ENCODE data around the gene DCP2.

DNA sequence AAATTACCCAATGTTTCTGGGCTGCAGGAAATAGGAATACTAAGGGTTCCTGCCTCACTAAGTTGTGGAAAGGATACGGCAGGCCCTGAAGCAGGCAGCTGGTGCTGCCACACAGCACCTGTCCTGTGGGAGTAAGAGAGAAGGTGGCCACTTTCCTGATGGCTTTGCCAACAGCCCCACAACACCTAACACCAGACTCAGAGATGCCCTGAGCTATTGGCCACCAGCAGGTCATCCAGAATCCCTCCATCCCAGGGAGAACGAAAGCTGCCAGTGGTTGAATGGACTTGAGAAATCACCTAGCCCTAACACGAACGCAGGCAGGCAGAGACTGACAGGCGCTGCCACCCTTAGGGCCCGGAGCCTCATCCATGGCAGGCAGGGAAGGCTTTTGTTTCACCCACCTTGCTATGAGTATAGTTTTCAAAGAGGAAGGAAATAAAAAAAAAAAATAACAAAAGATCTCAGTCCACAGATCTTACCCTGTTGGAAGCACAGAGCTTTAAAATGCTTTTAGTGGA lies 82.2 kb downstream of the DCP2 start:
- no peak for TF ChIP-seq HDAC2 (IDR thresholded peaks at IDR 0.05)
- no peak for TF ChIP-seq GABPA (IDR thresholded peaks at IDR 0.05; ENCODE audit: low read depth)
- no peak for TF ChIP-seq RCOR1 (conservative IDR thresholded peaks at IDR 0.05; ENCODE audit: low read depth, low read length)
- TF ChIP-seq IKZF2 (IDR thresholded peaks at IDR 0.05), result no peak
- TF ChIP-seq NFYB (IDR thresholded peaks at IDR 0.05; ENCODE audit: insufficient read depth, low read depth, low read length), result no peak
- no peak for TF ChIP-seq ZNF274 (IDR thresholded peaks at IDR 0.05; ENCODE audit: insufficient read depth, insufficient read length)
- TF ChIP-seq, protein P1, sequence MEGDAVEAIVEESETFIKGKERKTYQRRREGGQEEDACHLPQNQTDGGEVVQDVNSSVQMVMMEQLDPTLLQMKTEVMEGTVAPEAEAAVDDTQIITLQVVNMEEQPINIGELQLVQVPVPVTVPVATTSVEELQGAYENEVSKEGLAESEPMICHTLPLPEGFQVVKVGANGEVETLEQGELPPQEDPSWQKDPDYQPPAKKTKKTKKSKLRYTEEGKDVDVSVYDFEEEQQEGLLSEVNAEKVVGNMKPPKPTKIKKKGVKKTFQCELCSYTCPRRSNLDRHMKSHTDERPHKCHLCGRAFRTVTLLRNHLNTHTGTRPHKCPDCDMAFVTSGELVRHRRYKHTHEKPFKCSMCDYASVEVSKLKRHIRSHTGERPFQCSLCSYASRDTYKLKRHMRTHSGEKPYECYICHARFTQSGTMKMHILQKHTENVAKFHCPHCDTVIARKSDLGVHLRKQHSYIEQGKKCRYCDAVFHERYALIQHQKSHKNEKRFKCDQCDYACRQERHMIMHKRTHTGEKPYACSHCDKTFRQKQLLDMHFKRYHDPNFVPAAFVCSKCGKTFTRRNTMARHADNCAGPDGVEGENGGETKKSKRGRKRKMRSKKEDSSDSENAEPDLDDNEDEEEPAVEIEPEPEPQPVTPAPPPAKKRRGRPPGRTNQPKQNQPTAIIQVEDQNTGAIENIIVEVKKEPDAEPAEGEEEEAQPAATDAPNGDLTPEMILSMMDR (IDR thresholded peaks at IDR 0.05 in 2 of 3, conservative IDR thresholded peaks at IDR 0.05 in 1 of 3; ENCODE audit: control insufficient read depth in 2 of 3, extremely low read depth in 1 of 3, insufficient read depth in 1 of 3, low read depth in 3 of 3, low read length in 3 of 3), result no peak
- TF ChIP-seq, protein P2, sequence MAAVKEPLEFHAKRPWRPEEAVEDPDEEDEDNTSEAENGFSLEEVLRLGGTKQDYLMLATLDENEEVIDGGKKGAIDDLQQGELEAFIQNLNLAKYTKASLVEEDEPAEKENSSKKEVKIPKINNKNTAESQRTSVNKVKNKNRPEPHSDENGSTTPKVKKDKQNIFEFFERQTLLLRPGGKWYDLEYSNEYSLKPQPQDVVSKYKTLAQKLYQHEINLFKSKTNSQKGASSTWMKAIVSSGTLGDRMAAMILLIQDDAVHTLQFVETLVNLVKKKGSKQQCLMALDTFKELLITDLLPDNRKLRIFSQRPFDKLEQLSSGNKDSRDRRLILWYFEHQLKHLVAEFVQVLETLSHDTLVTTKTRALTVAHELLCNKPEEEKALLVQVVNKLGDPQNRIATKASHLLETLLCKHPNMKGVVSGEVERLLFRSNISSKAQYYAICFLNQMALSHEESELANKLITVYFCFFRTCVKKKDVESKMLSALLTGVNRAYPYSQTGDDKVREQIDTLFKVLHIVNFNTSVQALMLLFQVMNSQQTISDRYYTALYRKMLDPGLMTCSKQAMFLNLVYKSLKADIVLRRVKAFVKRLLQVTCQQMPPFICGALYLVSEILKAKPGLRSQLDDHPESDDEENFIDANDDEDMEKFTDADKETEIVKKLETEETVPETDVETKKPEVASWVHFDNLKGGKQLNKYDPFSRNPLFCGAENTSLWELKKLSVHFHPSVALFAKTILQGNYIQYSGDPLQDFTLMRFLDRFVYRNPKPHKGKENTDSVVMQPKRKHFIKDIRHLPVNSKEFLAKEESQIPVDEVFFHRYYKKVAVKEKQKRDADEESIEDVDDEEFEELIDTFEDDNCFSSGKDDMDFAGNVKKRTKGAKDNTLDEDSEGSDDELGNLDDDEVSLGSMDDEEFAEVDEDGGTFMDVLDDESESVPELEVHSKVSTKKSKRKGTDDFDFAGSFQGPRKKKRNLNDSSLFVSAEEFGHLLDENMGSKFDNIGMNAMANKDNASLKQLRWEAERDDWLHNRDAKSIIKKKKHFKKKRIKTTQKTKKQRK (IDR thresholded peaks at IDR 0.05; ENCODE audit: low read depth, low read length), result no peak
- TF ChIP-seq EGR1 (IDR thresholded peaks at IDR 0.05; ENCODE audit: borderline replicate concordance in 1 of 2, low read depth in 2 of 2, low read length in 2 of 2), result no peak
- TF ChIP-seq NR2C2 (IDR thresholded peaks at IDR 0.05; ENCODE audit: borderline replicate concordance, control insufficient read depth, insufficient read length, low read depth), result no peak
- TF ChIP-seq JUND (IDR thresholded peaks at IDR 0.05; ENCODE audit: low read depth, low read length), result no peak
- TF ChIP-seq POLR2AphosphoS5 (IDR thresholded peaks at IDR 0.05; ENCODE audit: low read length), result no peak
- no peak for TF ChIP-seq POLR2AphosphoS2 (IDR thresholded peaks at IDR 0.05; ENCODE audit: low read depth, low read length)
- TF ChIP-seq, protein P3, sequence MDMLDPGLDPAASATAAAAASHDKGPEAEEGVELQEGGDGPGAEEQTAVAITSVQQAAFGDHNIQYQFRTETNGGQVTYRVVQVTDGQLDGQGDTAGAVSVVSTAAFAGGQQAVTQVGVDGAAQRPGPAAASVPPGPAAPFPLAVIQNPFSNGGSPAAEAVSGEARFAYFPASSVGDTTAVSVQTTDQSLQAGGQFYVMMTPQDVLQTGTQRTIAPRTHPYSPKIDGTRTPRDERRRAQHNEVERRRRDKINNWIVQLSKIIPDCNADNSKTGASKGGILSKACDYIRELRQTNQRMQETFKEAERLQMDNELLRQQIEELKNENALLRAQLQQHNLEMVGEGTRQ (IDR thresholded peaks at IDR 0.05; ENCODE audit: borderline replicate concordance, low read depth, low read length), result no peak
